Measurements from ENCODE around the gene PHF23.

DNA sequence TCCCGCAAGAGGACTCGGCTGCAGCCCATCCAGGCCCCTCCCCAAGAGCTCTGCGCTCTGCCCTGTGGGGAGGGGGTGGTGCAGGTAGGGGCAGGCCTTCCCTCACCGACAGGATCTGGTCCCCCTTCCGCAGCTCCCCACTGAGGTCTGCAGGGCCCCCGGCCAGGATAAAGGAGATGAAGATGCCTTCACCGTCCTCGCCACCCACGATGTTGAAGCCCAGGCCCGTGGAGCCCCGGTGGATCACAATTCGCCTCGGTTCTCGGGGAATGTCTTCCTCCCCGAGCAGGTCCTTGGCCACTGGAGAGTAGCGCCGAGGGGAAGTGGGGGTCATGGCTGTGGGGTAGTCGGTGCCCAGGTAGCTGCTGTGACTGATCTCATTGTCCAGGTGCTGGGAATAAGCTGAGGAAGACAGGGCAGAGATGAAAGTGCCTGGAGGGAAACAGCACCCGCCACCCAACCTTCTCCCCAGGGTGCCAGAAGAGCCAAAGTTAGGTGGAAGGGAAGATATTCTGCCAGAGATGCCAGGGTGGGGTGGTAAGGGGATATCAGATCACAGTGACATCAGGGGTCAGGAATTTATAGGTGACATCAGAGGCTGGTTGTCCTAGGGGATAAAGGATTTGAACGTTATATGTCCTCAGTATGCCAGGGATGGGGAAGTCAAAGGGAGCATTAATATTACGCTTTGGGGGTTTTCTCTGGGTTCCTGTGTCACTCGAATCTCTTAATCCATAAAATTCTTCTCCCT lies 42.4 kb downstream of the PHF23 start:
- TF ChIP-seq, protein P1, sequence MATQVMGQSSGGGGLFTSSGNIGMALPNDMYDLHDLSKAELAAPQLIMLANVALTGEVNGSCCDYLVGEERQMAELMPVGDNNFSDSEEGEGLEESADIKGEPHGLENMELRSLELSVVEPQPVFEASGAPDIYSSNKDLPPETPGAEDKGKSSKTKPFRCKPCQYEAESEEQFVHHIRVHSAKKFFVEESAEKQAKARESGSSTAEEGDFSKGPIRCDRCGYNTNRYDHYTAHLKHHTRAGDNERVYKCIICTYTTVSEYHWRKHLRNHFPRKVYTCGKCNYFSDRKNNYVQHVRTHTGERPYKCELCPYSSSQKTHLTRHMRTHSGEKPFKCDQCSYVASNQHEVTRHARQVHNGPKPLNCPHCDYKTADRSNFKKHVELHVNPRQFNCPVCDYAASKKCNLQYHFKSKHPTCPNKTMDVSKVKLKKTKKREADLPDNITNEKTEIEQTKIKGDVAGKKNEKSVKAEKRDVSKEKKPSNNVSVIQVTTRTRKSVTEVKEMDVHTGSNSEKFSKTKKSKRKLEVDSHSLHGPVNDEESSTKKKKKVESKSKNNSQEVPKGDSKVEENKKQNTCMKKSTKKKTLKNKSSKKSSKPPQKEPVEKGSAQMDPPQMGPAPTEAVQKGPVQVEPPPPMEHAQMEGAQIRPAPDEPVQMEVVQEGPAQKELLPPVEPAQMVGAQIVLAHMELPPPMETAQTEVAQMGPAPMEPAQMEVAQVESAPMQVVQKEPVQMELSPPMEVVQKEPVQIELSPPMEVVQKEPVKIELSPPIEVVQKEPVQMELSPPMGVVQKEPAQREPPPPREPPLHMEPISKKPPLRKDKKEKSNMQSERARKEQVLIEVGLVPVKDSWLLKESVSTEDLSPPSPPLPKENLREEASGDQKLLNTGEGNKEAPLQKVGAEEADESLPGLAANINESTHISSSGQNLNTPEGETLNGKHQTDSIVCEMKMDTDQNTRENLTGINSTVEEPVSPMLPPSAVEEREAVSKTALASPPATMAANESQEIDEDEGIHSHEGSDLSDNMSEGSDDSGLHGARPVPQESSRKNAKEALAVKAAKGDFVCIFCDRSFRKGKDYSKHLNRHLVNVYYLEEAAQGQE (IDR thresholded peaks at IDR 0.05; ENCODE audit: insufficient read depth in 1 of 2, low read depth in 2 of 2, low read length in 2 of 2), result no peak
- TF ChIP-seq SIN3A (IDR thresholded peaks at IDR 0.05; ENCODE audit: borderline replicate concordance, insufficient read depth, low read length) (no peak), POLR2AphosphoS5 (IDR thresholded peaks at IDR 0.05; ENCODE audit: low read depth, low read length) (no peak), TAF1 (IDR thresholded peaks at IDR 0.05; ENCODE audit: borderline replicate concordance, insufficient read depth, low read length) (no peak), FOXP2 (optimal IDR thresholded peaks at IDR 0.05; ENCODE audit: borderline replicate concordance, extremely low read depth, extremely low read length, insufficient read depth) (no peak)

Measured in PFSK-1 (cell line).